ENCODE measurements around the gene ZNF768.
A peak's percentile ranks its signal among the peaks of the same experiment; 100 is the strongest.
"Not testable (repeated sequence)": the region's sequence is repeated elsewhere in the genome, so short reads cannot be mapped to it uniquely, and the experiment has no call there.

The ZNF768 gene

GRCh38 chr16:30539000-30539964 is 12.9 kb upstream of the ZNF768 start:
- TF ChIP-seq POLR2AphosphoS5 (IDR thresholded peaks at IDR 0.05; ENCODE audit: borderline replicate concordance, low read depth, low read length) = no peak
- TF ChIP-seq FOXP2 (optimal IDR thresholded peaks at IDR 0.05; ENCODE audit: control extremely low read depth, extremely low read length, insufficient read depth) = no peak
- TF ChIP-seq EZH2 (IDR thresholded peaks at IDR 0.05) = no peak
- DNase-seq (ENCODE audit: low read depth, low spot score) = no peak
- H3K27ac ChIP-seq = no peak overlapping the region
- H3K36me3 ChIP-seq (ENCODE audit: insufficient read depth, low read length) = no peaks in the 10 kb centered on the region
- no peaks in the 10 kb centered on the region for H3K9me3 ChIP-seq (ENCODE audit: low read depth, low read length)
- no peak overlapping the region for H3K9ac ChIP-seq (ENCODE audit: insufficient read length)
- H3K4me3 ChIP-seq = no peak overlapping the region

GRCh38 chr16:30536391-30537024 is 10.1 kb upstream of the ZNF768 start:
- DNase-seq (ENCODE audit: low read depth, low spot score); H3K9me3 ChIP-seq (ENCODE audit: low read depth, low read length); H3K36me3 ChIP-seq (ENCODE audit: insufficient read depth, low read length): not testable (repeated sequence)
- peak overlapping the region; percentile 99 for H3K9ac ChIP-seq (ENCODE audit: insufficient read length)
- peak overlapping the region; percentile 94; the same call in 1 of the 2 replicates for H3K27ac ChIP-seq
- peak overlapping the region; percentile 100 for H3K4me3 ChIP-seq

DNA sequence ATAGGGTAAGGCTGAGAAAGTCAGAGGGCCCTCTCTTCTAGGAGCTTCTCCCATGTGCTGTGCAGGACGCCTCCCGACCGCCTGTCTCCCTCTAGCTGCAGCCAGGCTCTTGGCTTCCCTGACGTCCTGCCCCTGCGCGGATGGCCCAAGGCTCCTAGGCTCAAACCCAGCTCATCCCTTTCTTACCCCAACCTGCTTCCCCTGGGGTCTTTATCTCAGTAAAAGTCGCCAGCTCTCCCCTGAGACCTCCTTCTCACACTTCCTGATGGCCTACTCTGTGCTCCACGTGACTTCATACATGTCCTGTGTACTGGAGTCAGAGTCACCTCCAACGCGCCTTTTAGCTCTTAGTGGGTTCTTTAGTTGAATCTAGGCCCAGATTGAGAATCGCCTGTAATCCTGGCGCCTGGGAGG is 9.4 kb upstream of the ZNF768 start:
- H3K9me3 ChIP-seq (ENCODE audit: low read depth, low read length) = no peaks in the 10 kb centered on the region
- H3K36me3 ChIP-seq (ENCODE audit: insufficient read depth, low read length) = peaks cover 6% of the 10 kb centered on the region; the same call in 1 of the 2 replicates
- TF ChIP-seq FOXP2 (optimal IDR thresholded peaks at IDR 0.05; ENCODE audit: control extremely low read depth, extremely low read length, insufficient read depth) (no peak), POLR2AphosphoS5 (IDR thresholded peaks at IDR 0.05; ENCODE audit: borderline replicate concordance, low read depth, low read length) (no peak), EZH2 (IDR thresholded peaks at IDR 0.05) (no peak)
- DNase-seq (ENCODE audit: low read depth, low spot score) = no peak
- peak overlapping the region; percentile 99 for H3K9ac ChIP-seq (ENCODE audit: insufficient read length)
- peak overlapping the region; percentile 94 for H3K27ac ChIP-seq
- peak overlapping the region; percentile 100 for H3K4me3 ChIP-seq

GRCh38 chr16:30535106-30535776 is 8.9 kb upstream of the ZNF768 start:
- Histone ChIP-seq H3K36me3 (ENCODE audit: insufficient read depth, low read length) (peaks cover 6% of the 10 kb centered on the region; the same call in 1 of the 2 replicates), H3K9me3 (ENCODE audit: low read depth, low read length) (no peaks in the 10 kb centered on the region), H3K27ac (peak overlapping the region; percentile 94), H3K9ac (ENCODE audit: insufficient read length) (peak overlapping the region; percentile 99), H3K4me3 (peak overlapping the region; percentile 100)
- TF ChIP-seq FOXP2 (optimal IDR thresholded peaks at IDR 0.05; ENCODE audit: control extremely low read depth, extremely low read length, insufficient read depth) (no peak), EZH2 (IDR thresholded peaks at IDR 0.05) (no peak), POLR2AphosphoS5 (IDR thresholded peaks at IDR 0.05; ENCODE audit: borderline replicate concordance, low read depth, low read length) (no peak)
- DNase-seq (ENCODE audit: low read depth, low spot score) = no peak

DNA sequence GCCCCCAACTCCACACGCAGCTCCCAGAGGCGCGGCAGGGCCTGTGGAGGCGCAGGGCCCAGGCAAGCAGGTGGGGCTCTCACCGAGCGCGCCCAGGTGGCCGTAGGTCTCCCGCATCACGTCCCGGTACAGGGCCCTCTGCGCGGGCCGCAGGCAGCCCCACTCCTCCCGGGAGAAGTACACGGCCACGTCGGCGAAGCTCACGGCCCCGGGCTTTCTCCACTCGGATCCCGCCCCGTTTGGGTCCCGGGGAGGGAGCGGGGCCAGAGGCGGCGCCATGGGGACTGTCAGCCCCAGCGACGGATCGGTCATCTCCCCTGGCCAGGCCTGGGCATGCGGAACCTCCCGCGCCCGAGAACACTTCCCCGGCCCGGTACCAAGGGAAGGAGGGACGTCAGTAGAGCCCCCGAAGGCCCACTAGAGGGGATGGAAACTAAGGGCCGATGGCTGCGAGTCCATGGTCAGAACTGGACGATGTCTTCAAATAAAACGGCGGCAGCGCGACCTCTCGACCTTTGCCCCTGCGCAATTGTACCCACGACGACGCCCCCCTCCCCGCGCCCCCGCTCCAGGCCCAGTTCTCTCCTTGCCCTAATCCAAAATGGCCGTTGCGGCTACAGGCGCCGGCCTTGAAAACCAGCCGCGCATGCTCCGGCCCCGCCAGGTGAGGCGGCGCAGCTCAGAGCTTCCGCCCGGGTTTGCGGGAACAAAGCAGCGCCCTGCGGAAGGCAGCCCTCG is 8.2 kb upstream of the ZNF768 start, which contains the start of gene ZNF747:
TSS of gene ZNF747 (minus strand) at position 491 of the 738 bp plus-strand sequence. CDS start at position 312, 179 bp downstream.
- H3K27ac ChIP-seq = peak within 1 kb of the TSS; percentile 94
- peak within 1 kb of the TSS; percentile 99 for H3K9ac ChIP-seq (ENCODE audit: insufficient read length)
- H3K4me3 ChIP-seq = peak within 1 kb of the TSS; percentile 100
- H3K36me3 ChIP-seq (ENCODE audit: insufficient read depth, low read length) = peaks cover 6% of the 10 kb centered on the region; the same call in 1 of the 2 replicates
- no peaks in the 10 kb centered on the region for H3K9me3 ChIP-seq (ENCODE audit: low read depth, low read length)
- no peak for DNase-seq (ENCODE audit: low read depth, low spot score)
- TF ChIP-seq EZH2 (IDR thresholded peaks at IDR 0.05) = no peak
- TF ChIP-seq POLR2AphosphoS5 (IDR thresholded peaks at IDR 0.05; ENCODE audit: borderline replicate concordance, low read depth, low read length) = peak; percentile 86

DNA sequence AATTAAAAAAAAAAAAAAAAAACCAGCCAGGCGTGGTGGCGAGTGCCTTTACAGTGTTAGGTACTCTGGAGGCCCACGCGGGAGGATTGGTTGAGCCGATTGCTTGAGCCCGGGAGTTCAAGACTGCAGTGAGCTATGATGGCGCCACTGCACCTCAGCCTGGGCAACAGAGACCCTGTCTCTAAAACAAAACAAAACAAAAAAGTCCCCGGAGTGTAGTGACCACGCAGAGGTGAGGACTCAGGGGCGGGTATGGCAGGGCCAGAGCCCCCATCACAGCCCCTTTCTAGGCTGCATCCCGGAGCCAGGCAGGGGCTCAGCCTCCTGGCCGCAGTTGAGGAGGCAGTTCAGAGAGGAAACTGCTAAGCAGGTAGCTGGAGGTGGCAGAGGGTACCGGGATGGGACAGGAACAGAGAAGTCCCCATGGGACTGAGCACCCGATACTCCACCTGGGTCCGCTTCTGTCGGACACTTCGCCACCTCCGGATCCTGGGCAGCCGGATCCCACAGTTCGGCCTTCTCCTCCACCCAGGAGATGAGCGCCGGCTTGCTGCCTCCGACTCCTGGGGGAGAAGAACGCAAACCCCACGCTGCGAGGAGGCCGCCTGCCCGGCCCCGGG is 7.5 kb upstream of the ZNF768 start:
- Histone ChIP-seq H3K36me3 (ENCODE audit: insufficient read depth, low read length) (peaks cover 6% of the 10 kb centered on the region; the same call in 1 of the 2 replicates), H3K9ac (ENCODE audit: insufficient read length) (peak overlapping the region; percentile 99), H3K4me3 (peak overlapping the region; percentile 100), H3K27ac (peak overlapping the region; percentile 94), H3K9me3 (ENCODE audit: low read depth, low read length) (no peaks in the 10 kb centered on the region)
- TF ChIP-seq FOXP2 (optimal IDR thresholded peaks at IDR 0.05; ENCODE audit: control extremely low read depth, extremely low read length, insufficient read depth) (no peak), EZH2 (IDR thresholded peaks at IDR 0.05) (no peak), POLR2AphosphoS5 (IDR thresholded peaks at IDR 0.05; ENCODE audit: borderline replicate concordance, low read depth, low read length) (no peak)
- DNase-seq (ENCODE audit: low read depth, low spot score) = no peak

DNA sequence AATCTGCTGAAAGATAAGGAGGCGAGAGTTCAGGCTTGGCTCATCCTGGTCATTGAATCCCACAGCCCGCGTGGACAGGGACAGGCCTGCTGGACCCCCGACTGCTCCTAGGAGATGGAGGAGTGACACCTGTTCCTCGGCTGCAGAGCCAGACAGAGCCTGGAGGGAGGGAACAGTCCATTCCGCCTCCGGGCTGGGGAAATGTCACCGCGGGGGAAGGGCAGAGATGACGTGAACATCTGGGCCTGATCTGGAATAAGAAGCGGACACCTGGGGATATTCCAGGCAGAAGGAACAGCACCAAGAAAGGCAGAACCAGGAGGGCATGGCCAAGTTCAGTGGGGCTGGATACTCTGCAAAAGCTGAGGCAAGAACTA is 6.8 kb upstream of the ZNF768 start:
- H3K4me3 ChIP-seq = no peak overlapping the region
- H3K9ac ChIP-seq (ENCODE audit: insufficient read length) = no peak overlapping the region
- TF ChIP-seq FOXP2 (optimal IDR thresholded peaks at IDR 0.05; ENCODE audit: control extremely low read depth, extremely low read length, insufficient read depth) (no peak), EZH2 (IDR thresholded peaks at IDR 0.05) (no peak), POLR2AphosphoS5 (IDR thresholded peaks at IDR 0.05; ENCODE audit: borderline replicate concordance, low read depth, low read length) (no peak)
- H3K9me3 ChIP-seq (ENCODE audit: low read depth, low read length) = no peaks in the 10 kb centered on the region
- H3K36me3 ChIP-seq (ENCODE audit: insufficient read depth, low read length) = peaks cover 6% of the 10 kb centered on the region; the same call in 1 of the 2 replicates
- no peak overlapping the region for H3K27ac ChIP-seq
- DNase-seq (ENCODE audit: low read depth, low spot score) = no peak

Measured in SK-N-MC (cell line).